RPMI7951 (cell line): ENCODE results near the gene SLCO3A1. TPM values are rescaled to one million over a fixed set of nuclear protein-coding genes. Genes with fewer than 3 reads are reported as not detected.
A peak's percentile ranks its signal among the peaks of the same experiment; 100 is the strongest.
"Not testable (repeated sequence)": the region's sequence is repeated elsewhere in the genome, so short reads cannot be mapped to it uniquely, and the experiment has no call there.

ENCODE experiments used
- DNase-seq: peaks from one replicate; pipeline ENCODE4 v3.0.0-alpha.2; 2012; ENCODE audit warnings: low read depth
- total RNA-seq: library from RNA; depleted of rRNA; stranded (reverse); fragments of >200 nt; shearing (Covaris generic); gene quantifications from 2 replicates; pipeline ENCODE4 v1.2.3, GENCODE V29; 2014

SLCO3A1 gene
- total RNA-seq, 1 experiment from 2014 or later = 1.7 TPM

GRCh38 chr15:91940496-91941381 is 87.2 kb downstream of the SLCO3A1 start:
- no peak for DNase-seq

- no peak for DNase-seq
These were observed 88.6 kb downstream of the SLCO3A1 start for GRCh38 chr15:91941871-91942658.

- peak; percentile 90 for DNase-seq
These were observed 89.3 kb downstream of the SLCO3A1 start for GRCh38 chr15:91942720-91943394.

GRCh38 chr15:91944331-91944730 is 90.8 kb downstream of the SLCO3A1 start:
- DNase-seq = no peak

GRCh38 chr15:91945385-91945784 is 91.9 kb downstream of the SLCO3A1 start:
- DNase-seq = no peak

GRCh38 chr15:91946075-91946474 is 92.6 kb downstream of the SLCO3A1 start:
- DNase-seq = peak; percentile 40

- DNase-seq = peak; percentile 84
These were observed 93.2 kb downstream of the SLCO3A1 start for GRCh38 chr15:91946581-91947292.

- DNase-seq = peak; percentile 46
These were observed 93.8 kb downstream of the SLCO3A1 start for GRCh38 chr15:91947293-91947679.

GRCh38 chr15:91947683-91948608 is 94.4 kb downstream of the SLCO3A1 start:
- peak; percentile 86 for DNase-seq

- DNase-seq = no peak
These were observed 95.9 kb downstream of the SLCO3A1 start for GRCh38 chr15:91949361-91949760.

- no peak for DNase-seq
These were observed 96.5 kb downstream of the SLCO3A1 start for GRCh38 chr15:91950054-91950453.

- peak; percentile 42 for DNase-seq
These were observed 97.3 kb downstream of the SLCO3A1 start for GRCh38 chr15:91950631-91951329.

- no peak for DNase-seq
These were observed 98.7 kb downstream of the SLCO3A1 start for GRCh38 chr15:91952216-91952615.

GRCh38 chr15:91953432-91953831 is 99.9 kb downstream of the SLCO3A1 start:
- DNase-seq = no peak

GRCh38 chr15:91954292-91954691 is 100.8 kb downstream of the SLCO3A1 start:
- DNase-seq = no peak

GRCh38 chr15:91956026-91956723 is 102.7 kb downstream of the SLCO3A1 start:
- peak; percentile 91 for DNase-seq

GRCh38 chr15:91961357-91961756 is 107.8 kb downstream of the SLCO3A1 start:
- DNase-seq = no peak

- not testable (repeated sequence) for DNase-seq
These were observed 110.2 kb downstream of the SLCO3A1 start for GRCh38 chr15:91963747-91964146.
